Amniotic stem cell (primary cell): Measurements from ENCODE around the gene GLG1.

Experiments used
- DNase-seq: peaks from one replicate; lab custom pipeline; 2025; lab: John Stamatoyannopoulos, UW

The GLG1 gene

DNA sequence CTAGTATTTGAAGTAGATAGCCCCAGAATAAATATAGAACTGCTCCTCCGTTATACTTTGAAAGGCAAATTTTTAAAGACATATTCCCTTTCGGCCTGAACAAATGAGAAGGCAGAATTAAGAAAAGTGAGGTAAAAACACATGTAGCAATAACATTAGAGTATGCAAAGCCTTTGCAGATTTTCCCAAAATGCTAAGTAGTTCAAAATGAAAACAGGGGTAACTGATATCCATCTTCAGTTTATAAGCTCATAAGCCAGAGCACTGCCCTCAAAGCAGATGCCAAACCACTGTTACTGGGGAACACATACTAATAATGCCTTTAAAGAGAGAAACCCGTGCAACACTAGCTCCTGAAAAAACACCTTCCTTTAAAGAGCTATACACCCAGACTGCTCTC is 134.4 kb downstream of the GLG1 start:
- no peak for DNase-seq

DNA sequence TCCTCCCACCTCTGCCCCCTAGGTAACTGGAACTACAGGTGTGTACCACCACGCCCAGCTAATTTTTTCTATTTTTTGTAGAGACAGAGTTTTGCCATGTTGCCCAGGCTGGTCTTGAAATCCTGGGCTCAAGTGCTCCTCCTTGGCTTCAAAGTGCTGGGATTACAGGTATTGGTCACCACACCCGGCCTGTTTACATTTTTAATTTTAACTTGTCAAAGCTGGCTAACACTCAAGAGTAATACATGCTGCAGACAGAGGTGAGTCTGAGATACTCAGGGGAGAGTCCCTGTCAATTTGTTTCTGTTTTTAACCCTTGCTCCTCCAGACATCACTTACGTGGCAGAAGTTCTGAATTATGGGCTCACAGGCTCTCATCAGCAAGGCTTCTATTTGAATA is 134.9 kb downstream of the GLG1 start:
- no peak for DNase-seq

DNA sequence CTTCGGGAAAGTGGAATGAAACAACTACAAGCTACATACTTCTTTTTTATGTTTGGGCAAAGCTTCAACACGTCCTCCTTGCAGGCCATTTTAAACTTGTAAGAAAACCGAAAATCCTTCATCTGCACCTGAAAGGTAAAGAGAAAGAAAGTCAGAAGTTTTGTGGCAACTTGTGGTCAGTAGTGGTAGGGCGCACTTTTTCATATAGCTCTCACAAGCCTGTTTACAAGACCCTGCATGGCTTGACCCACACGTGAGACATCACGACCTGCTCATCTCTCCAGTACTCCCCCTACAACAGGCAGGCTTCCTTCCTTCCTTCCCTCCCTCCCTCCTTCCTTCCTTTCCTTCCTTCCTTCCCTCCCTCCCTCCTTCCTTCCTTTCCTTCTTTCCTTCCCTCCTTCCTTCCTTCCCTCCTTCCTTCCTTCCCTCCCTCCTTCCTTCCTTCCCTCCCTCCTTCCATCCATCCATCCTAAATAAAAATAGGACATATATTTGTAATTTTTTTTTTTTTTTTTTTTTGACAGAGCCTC is 136.9 kb downstream of the GLG1 start:
- no peak for DNase-seq

DNA sequence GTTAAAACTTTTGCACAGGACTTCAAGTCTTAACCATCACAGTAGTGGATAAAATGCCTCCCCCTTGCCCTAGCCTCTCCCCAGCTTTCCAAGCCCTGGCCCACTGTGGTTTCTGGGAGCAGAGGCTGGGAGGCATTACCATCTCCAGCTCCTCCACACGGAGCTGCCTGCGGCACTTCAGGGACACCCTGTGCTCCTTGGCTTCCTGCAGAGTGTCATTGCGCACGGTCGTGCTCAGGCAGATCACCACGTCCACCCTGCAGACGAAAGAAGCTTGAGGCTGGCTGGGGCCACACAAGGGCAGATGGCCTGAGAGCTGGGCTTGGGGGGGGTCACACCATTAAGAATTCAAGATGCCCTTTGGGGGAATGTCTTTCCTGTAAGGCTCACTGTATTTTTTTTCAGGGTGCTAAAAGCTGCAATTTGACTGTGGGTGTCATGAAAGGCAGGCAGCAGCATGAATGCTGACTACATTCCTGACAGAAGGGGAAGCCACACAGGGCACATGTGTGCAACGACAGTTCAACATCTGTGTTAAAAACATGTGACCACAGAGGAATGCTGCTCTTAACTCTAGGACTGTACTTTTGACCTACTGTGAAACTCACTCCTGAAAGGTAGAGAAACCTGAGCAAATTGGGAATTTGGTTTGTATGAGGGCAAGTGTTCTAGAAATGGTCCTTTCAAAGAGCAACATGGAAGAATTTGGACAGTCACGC is 137.9 kb downstream of the GLG1 start:
- no peak for DNase-seq

- no peak for DNase-seq
These were observed 140.0 kb downstream of the GLG1 start for GRCh38 chr16:74466872-74467271.

DNA sequence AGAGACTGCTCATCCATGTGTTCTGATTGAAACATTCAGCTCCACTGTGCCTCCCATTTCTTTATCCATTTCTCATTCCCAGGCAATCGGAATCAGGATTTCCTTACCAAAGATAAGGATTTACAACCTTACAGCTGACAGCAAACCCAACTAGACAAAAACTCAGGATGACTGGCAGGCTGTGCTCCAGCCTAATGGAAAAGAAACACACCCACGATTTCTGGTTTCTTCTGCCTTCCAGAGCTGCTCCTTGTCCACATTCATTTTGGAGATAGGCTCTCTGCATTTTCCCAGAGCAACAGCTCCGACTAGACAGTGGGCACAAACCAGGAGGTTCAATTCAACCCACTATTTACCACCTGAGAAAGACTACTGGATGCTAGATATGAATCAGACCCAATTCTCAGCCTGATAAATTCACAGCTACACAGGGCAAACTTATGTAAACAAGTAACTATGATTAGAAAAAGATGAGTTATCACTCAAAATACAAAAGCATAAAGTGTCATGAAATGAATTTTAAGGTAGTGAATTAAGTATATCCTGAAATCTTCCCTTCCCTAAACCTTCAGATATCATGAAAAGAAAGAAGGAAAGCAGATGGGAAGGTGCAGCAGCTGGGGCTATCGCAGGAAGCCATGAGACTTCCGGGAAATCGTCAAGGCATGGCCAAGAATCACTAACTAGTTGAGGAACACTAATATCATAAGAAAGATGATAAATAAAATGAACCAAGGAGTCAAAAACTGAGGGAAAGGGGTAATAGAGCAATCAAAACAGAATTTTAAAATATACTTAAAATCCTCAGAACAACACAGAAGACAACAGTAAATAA is 140.8 kb downstream of the GLG1 start:
- no peak for DNase-seq

- no peak for DNase-seq
These were observed 141.6 kb downstream of the GLG1 start for GRCh38 chr16:74465281-74465680.

DNA sequence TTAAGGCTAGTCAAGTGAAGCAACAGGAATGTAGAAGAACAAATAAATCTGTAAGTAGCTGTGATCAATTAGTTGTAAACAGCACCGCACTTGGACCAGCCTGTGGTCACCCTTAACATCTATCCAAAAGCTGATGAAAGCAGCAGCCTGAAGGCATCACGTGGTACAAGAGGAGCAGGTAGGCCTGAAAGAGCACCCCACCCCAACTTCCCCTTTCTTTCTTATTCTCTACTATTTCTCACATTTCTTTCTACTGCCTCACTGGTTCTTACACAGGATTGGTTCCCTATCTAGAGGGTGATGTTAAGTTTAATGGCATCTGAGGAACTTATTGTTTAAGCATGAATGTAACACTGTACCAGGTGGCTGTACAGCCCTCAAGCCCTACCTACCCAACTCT is 143.0 kb downstream of the GLG1 start:
- no peak for DNase-seq

- no peak for DNase-seq
These were observed 144.6 kb downstream of the GLG1 start for GRCh38 chr16:74462361-74462760.

DNA sequence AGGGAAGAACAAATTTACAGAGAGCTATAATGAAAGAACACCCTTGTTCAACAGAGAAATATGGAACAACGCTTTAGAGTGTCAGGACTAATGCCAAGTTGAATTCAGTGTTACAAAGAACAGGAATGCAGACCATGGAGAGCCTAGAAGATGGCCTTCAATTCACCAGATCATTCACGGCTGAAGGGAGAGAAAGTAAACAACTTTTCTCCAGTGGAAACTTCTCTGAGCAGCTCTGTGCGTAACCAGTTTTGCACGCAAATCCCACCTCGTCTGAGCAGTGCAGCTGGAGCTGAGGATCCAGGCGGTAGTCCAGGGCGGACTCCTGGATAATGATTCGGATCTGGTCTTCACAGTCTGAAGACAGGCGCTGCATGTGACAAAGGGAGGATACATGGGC is 145.1 kb downstream of the GLG1 start:
- DNase-seq: no peak

DNA sequence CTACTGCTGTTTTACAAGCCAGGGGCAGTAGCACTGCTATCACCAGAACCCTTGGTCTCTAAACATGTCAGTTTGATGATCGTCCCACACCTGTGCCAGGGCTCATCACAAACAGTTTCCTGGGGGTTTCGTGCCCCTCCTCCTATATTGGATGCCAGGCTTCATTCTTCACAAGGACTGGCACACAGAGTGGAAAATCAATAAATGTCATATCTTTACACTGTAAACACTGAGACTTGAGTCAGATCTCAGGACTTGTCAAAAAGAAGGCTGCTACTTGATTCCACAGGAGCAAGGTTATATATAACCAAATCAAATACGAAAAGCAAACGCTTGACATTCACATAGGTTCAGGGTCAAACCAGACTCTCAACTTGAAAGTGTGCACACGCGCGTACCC is 146.4 kb downstream of the GLG1 start:
- no peak for DNase-seq

DNA sequence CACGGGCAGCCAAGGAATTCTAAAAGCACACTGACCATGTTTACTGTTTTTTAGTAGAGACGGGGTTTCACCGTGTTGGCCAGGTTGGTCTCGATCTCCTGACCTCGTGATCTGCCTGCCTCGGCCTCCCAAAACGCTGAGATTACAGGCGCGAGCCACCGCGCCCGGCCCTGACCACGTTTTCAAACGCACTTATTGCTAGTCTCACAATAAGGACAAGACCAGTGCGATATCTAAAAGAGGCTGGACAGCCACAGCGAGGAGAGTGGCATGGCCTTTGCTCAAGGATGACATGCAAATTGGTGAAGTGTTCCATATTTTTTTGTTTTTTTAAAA is 150.7 kb downstream of the GLG1 start:
- no peak for DNase-seq

GRCh38 chr16:74455619-74456289 is 151.2 kb downstream of the GLG1 start:
- no peak for DNase-seq

GRCh38 chr16:74455213-74455612 is 151.7 kb downstream of the GLG1 start:
- DNase-seq: no peak

GRCh38 chr16:74451951-74452758 is 154.8 kb downstream of the GLG1 start:
- no peak for DNase-seq

GRCh38 chr16:74450967-74451760 is 155.8 kb downstream of the GLG1 start:
- DNase-seq: no peak

DNA sequence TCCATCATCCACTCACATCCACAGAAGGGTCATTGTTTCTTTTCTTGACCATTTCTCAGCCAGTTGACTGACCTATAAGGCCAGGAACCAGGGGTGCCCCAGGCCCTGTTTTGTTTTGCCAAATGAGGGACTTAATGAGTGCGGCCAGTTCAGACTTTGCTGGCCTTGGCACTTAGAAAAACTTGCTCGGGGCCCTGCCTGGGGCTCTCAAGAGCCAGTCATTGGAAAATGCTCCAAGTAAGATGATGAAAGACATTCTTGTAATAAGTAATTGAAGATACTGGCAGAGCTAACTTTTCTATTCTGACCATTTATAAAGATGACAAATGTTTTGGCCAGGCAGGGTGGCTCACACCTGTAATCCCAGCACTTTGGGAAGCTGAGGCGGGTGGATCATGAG is 156.7 kb downstream of the GLG1 start:
- no peak for DNase-seq

- DNase-seq: no peak
These were observed 157.4 kb downstream of the GLG1 start for GRCh38 chr16:74449470-74449869.

GRCh38 chr16:74448990-74449389 is 157.9 kb downstream of the GLG1 start:
- DNase-seq: no peak

DNA sequence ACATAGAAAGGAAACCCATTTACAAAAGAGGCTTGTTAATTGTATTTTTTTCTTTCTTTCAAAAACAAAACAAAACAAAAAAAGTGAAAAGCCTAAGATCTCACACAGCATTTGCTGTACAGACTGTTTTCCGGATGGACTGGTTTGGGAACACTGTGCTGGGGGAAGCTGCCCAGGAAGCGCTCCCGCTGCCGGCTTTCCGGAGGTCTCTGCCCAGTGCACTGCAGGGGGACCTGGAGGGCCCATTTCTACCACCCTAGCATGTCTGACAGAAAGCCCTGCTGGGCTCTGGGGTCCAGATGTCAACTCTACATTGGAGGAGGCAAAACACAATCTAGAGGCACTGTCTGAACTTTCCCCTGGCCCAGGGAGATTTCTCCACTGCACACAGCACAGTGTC is 159.3 kb downstream of the GLG1 start:
- no peak for DNase-seq

DNA sequence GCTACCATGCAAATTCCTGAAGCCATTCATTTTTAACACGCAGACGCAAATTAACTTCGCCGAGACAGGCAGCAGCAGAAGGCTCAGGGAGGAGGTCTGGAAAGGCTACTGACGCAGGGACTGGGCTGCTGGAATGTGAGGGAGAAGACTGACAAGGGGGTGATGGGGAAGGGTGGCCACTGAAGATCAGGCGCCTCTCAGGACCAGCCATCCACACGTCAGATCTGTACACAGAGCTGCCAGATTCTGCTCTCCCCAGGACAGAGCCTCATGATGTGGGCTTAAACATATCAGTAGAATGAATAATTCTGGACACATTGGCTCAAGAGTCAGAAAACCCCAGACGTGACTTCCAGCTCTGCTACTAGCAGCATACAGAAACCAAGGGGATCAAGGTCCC is 160.0 kb downstream of the GLG1 start:
- DNase-seq: no peak
